ENCODE results near the gene COPS3. TPM values are rescaled to one million over a fixed set of nuclear protein-coding genes. Genes with fewer than 3 reads are reported as not detected.

Gene COPS3
- total and polyA plus RNA-seq, 4 donors: 24.6 to 77.3 (median 30.2) TPM

DNA sequence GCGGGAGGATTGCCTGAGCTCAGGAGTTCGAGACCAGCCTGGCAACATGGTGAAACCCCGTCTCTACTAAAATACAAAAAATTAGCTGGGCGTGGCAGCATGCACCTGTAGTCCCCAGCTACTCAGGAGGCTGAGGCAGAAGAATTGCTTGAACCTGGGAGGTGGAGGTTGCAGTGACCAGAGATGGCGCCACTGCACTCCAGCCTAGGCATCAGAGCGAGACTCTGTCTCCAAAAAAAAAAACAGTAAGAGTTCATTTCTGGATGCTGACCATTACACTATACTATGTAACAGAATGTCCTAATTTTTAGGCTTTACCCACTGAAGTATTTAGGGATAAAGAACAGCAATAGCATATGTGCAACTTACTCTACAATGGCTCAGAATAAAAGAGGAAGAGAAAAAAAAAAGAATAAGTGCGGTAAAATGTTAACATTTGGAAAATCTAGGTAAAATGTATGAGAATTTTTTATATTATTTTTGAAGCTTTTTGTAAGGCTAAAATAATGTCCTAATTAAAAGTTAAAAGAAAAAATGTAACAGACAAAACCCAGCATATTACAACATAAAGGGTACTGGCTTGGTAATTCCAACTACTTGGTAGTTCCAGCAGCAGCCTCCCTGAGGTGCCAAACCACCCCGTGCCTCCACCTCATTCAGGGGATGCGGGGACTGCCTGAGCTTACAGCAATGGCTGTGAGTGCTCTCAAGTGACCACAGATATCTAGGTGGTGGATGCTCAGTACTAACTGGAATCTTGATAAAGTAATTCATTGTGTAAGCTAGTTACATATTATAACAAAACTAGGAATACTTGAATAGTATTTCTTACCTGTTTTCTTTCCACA, 10.9 kb downstream of the COPS3 start:
- Histone ChIP-seq H3K9ac (ENCODE audit: low read depth in 1 of 2, low read length in 2 of 2) (no peak overlapping the region), H3K9me3 (ENCODE audit: control insufficient read depth in 4 of 4, low read length in 3 of 4) (no peaks in the 10 kb centered on the region), H3K4me1 (ENCODE audit: control insufficient read depth in 4 of 4, insufficient read depth in 4 of 4, low read length in 3 of 4) (no peaks in the 10 kb centered on the region), H3K27me3 (ENCODE audit: control insufficient read depth in 4 of 4, insufficient read depth in 4 of 4, low read length in 3 of 4) (no peaks in the 10 kb centered on the region), H3K4me3 (ENCODE audit: low read depth in 1 of 3, low read length in 3 of 3) (no peak overlapping the region), H3K27ac (ENCODE audit: low read depth in 1 of 2, low read length in 2 of 2) (no peak overlapping the region), H3K36me3 (ENCODE audit: control insufficient read depth in 4 of 4, insufficient read depth in 3 of 4, low read depth in 1 of 4, low read length in 3 of 4) (peaks cover 8 to 62% (median 42%) of the 10 kb centered on the region in 4 donors)
- TF ChIP-seq SP1 (IDR thresholded peaks at IDR 0.05): no peak
- TF ChIP-seq FOXA2 (IDR thresholded peaks at IDR 0.05): no peak
- TF ChIP-seq RAD21 (IDR thresholded peaks at IDR 0.05): peak in 1 of 2 donors; percentile 28
- TF ChIP-seq TAF1 (conservative IDR thresholded peaks at IDR 0.05): no peak
- TF ChIP-seq, protein P1, sequence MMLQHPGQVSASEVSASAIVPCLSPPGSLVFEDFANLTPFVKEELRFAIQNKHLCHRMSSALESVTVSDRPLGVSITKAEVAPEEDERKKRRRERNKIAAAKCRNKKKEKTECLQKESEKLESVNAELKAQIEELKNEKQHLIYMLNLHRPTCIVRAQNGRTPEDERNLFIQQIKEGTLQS (IDR thresholded peaks at IDR 0.05): no peak
- TF ChIP-seq EGR1 (IDR thresholded peaks at IDR 0.05; ENCODE audit: low read depth in 2 of 2): no peak
- no peak for TF ChIP-seq NR2F2 (IDR thresholded peaks at IDR 0.05)
- TF ChIP-seq GABPA (IDR thresholded peaks at IDR 0.05 in 1 of 2, conservative IDR thresholded peaks at IDR 0.05 in 1 of 2): no peak
- 90% methylated on average over 9 of the region's 9 CpGs for WGBS
- DNase-seq (ENCODE audit: low spot score): no peak

DNA sequence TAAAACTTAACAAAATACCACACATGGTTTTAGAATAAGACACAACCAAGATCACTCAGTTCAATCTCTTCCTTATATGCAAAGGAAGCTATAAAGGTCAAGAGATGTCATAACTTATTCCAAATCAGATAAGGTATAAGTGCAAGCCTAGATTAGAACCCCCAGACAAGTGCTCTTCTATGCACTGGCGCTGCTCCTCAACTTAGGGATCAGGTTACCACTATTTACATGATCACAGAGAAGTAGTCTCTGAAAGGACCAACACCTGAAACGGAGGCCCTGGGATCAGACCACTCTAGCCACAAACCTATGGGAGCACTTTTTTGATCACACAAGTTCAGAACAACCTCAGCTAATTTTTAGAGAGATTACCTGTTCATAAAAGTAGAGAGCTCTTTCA, 16.6 kb downstream of the COPS3 start:
- TF ChIP-seq, protein P2, sequence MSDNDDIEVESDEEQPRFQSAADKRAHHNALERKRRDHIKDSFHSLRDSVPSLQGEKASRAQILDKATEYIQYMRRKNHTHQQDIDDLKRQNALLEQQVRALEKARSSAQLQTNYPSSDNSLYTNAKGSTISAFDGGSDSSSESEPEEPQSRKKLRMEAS (IDR thresholded peaks at IDR 0.05): no peak
- TF ChIP-seq RAD21 (IDR thresholded peaks at IDR 0.05): no peak
- TF ChIP-seq HNF4G (IDR thresholded peaks at IDR 0.05): no peak
- no peak for TF ChIP-seq TAF1 (conservative IDR thresholded peaks at IDR 0.05)
- no peak for TF ChIP-seq RXRA (IDR thresholded peaks at IDR 0.05)
- TF ChIP-seq, protein P3, sequence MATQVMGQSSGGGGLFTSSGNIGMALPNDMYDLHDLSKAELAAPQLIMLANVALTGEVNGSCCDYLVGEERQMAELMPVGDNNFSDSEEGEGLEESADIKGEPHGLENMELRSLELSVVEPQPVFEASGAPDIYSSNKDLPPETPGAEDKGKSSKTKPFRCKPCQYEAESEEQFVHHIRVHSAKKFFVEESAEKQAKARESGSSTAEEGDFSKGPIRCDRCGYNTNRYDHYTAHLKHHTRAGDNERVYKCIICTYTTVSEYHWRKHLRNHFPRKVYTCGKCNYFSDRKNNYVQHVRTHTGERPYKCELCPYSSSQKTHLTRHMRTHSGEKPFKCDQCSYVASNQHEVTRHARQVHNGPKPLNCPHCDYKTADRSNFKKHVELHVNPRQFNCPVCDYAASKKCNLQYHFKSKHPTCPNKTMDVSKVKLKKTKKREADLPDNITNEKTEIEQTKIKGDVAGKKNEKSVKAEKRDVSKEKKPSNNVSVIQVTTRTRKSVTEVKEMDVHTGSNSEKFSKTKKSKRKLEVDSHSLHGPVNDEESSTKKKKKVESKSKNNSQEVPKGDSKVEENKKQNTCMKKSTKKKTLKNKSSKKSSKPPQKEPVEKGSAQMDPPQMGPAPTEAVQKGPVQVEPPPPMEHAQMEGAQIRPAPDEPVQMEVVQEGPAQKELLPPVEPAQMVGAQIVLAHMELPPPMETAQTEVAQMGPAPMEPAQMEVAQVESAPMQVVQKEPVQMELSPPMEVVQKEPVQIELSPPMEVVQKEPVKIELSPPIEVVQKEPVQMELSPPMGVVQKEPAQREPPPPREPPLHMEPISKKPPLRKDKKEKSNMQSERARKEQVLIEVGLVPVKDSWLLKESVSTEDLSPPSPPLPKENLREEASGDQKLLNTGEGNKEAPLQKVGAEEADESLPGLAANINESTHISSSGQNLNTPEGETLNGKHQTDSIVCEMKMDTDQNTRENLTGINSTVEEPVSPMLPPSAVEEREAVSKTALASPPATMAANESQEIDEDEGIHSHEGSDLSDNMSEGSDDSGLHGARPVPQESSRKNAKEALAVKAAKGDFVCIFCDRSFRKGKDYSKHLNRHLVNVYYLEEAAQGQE (IDR thresholded peaks at IDR 0.05): no peak
- TF ChIP-seq HNF4A (conservative IDR thresholded peaks at IDR 0.05): no peak
- no peak for TF ChIP-seq SP1 (IDR thresholded peaks at IDR 0.05)
- TF ChIP-seq, protein P4, sequence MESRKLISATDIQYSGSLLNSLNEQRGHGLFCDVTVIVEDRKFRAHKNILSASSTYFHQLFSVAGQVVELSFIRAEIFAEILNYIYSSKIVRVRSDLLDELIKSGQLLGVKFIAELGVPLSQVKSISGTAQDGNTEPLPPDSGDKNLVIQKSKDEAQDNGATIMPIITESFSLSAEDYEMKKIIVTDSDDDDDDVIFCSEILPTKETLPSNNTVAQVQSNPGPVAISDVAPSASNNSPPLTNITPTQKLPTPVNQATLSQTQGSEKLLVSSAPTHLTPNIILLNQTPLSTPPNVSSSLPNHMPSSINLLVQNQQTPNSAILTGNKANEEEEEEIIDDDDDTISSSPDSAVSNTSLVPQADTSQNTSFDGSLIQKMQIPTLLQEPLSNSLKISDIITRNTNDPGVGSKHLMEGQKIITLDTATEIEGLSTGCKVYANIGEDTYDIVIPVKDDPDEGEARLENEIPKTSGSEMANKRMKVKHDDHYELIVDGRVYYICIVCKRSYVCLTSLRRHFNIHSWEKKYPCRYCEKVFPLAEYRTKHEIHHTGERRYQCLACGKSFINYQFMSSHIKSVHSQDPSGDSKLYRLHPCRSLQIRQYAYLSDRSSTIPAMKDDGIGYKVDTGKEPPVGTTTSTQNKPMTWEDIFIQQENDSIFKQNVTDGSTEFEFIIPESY (IDR thresholded peaks at IDR 0.05): no peak
- no peak for TF ChIP-seq FOXA1 (IDR thresholded peaks at IDR 0.05)
- no peak for TF ChIP-seq YY1 (IDR thresholded peaks at IDR 0.05)
- TF ChIP-seq NR2F2 (IDR thresholded peaks at IDR 0.05): no peak
- TF ChIP-seq EGR1 (IDR thresholded peaks at IDR 0.05; ENCODE audit: low read depth in 2 of 2): no peak
- TF ChIP-seq JUND (IDR thresholded peaks at IDR 0.05): no peak
- TF ChIP-seq, protein P5, sequence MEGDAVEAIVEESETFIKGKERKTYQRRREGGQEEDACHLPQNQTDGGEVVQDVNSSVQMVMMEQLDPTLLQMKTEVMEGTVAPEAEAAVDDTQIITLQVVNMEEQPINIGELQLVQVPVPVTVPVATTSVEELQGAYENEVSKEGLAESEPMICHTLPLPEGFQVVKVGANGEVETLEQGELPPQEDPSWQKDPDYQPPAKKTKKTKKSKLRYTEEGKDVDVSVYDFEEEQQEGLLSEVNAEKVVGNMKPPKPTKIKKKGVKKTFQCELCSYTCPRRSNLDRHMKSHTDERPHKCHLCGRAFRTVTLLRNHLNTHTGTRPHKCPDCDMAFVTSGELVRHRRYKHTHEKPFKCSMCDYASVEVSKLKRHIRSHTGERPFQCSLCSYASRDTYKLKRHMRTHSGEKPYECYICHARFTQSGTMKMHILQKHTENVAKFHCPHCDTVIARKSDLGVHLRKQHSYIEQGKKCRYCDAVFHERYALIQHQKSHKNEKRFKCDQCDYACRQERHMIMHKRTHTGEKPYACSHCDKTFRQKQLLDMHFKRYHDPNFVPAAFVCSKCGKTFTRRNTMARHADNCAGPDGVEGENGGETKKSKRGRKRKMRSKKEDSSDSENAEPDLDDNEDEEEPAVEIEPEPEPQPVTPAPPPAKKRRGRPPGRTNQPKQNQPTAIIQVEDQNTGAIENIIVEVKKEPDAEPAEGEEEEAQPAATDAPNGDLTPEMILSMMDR (IDR thresholded peaks at IDR 0.05; ENCODE audit: low read depth, low read length, missing input control): no peak
- TF ChIP-seq FOXA2 (IDR thresholded peaks at IDR 0.05): no peak
- H3K9me3 ChIP-seq (ENCODE audit: control insufficient read depth in 4 of 4, low read length in 3 of 4): no peaks in the 10 kb centered on the region
- H3K27me3 ChIP-seq (ENCODE audit: control insufficient read depth in 4 of 4, insufficient read depth in 4 of 4, low read length in 3 of 4): no peaks in the 10 kb centered on the region
- DNase-seq (ENCODE audit: low spot score): no peak
- H3K36me3 ChIP-seq (ENCODE audit: control insufficient read depth in 4 of 4, insufficient read depth in 3 of 4, low read depth in 1 of 4, low read length in 3 of 4): peaks cover 15 to 62% (median 48%) of the 10 kb centered on the region in 4 donors
- no peak overlapping the region for H3K4me3 ChIP-seq (ENCODE audit: low read depth in 1 of 3, low read length in 3 of 3)
- H3K27ac ChIP-seq (ENCODE audit: low read depth in 1 of 2, low read length in 2 of 2): no peak overlapping the region
- whole genome bisulfite sequencing: 95% methylated on average over 2 of the region's 2 CpGs
- no peaks in the 10 kb centered on the region for H3K4me1 ChIP-seq (ENCODE audit: control insufficient read depth in 4 of 4, insufficient read depth in 4 of 4, low read length in 3 of 4)
- H3K9ac ChIP-seq (ENCODE audit: low read depth in 1 of 2, low read length in 2 of 2): no peak overlapping the region

Data from liver (tissue), 9 donors.